Measurements from ENCODE around the gene SLC26A2. TPM values are rescaled to one million over a fixed set of nuclear protein-coding genes. Genes with fewer than 3 reads are reported as not detected.

SLC26A2 gene
- total RNA-seq, 4 donors from 2014 or later = 3.0 to 9.9 (median 6.9) TPM

DNA sequence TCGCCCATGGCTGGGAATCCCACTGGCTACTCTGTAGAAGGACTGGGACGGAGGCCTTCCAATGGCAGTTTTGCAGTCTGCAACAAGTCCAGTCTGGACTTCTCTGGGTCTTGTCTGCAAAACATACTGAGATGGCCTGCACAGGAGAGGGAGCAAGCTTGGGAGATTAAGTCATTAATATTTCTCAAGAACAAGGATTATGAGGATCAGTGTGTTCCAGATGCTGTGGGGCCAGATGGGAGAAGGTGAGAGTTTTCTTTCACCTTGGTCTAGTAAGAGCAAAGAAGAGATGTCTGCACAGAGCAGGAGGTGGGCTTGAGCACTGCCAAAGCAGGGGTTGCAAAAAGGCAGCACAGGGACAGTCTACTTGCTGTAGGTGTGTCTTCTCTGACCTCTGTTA, 15.9 kb upstream of the SLC26A2 start, which contains the start of gene PDE6A:
Gene PDE6A, minus strand, starts transcription at position 128 of the 400 bp plus-strand sequence. Its CDS starts 120 bp downstream, at position 8.
- in situ Hi-C loops (cut with MboI; ENCODE audit: low sequenced_read_pairs in 4 of 4) = no loop called here
- Histone ChIP-seq H3K27ac (no peak within 1 kb of the TSS), H3K36me3 (no peaks in the 10 kb centered on the region), H3K4me3 (no peak within 1 kb of the TSS), H3K27me3 (no peaks in the 10 kb centered on the region), H3K9me3 (no peaks in the 10 kb centered on the region), H3K4me1 (no peaks in the 10 kb centered on the region)
- ATAC-seq (no peak), DNase-seq (no peak)
- intact Hi-C loops (cut with DNase I; ENCODE audit: low total_unique reads) = no loop called here
- TF ChIP-seq POLR2A (IDR thresholded peaks at IDR 0.05) = no peak
- TF ChIP-seq, protein P1, sequence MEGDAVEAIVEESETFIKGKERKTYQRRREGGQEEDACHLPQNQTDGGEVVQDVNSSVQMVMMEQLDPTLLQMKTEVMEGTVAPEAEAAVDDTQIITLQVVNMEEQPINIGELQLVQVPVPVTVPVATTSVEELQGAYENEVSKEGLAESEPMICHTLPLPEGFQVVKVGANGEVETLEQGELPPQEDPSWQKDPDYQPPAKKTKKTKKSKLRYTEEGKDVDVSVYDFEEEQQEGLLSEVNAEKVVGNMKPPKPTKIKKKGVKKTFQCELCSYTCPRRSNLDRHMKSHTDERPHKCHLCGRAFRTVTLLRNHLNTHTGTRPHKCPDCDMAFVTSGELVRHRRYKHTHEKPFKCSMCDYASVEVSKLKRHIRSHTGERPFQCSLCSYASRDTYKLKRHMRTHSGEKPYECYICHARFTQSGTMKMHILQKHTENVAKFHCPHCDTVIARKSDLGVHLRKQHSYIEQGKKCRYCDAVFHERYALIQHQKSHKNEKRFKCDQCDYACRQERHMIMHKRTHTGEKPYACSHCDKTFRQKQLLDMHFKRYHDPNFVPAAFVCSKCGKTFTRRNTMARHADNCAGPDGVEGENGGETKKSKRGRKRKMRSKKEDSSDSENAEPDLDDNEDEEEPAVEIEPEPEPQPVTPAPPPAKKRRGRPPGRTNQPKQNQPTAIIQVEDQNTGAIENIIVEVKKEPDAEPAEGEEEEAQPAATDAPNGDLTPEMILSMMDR (IDR thresholded peaks at IDR 0.05 in 4 of 5, conservative IDR thresholded peaks at IDR 0.05 in 1 of 5) = no peak

DNA sequence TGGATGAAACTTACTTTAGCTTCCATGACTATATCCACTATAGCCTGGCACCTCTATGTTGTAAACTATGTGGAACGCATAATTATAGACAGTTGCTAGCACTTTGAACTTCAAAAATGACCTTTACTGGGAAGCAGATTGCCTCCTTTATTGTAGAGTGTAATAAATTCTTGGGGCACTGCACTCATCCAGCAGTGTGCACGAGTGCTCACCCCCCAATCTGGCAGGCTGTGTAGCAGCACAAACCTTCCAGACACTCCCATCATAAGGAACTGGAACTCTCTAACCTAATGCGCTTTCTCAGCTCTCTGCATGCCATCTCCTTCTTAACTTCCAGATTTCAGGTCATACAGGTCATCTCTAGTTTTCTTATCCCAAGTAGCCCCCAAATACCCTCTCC, 14.4 kb upstream of the SLC26A2 start:
- no peak for TF ChIP-seq POLR2A (IDR thresholded peaks at IDR 0.05)
- TF ChIP-seq, protein P1 (IDR thresholded peaks at IDR 0.05 in 4 of 5, conservative IDR thresholded peaks at IDR 0.05 in 1 of 5) = no peak
- in situ Hi-C loops (cut with MboI; ENCODE audit: low sequenced_read_pairs in 4 of 4) = no loop called here
- Histone ChIP-seq H3K9me3 (no peaks in the 10 kb centered on the region), H3K4me1 (no peaks in the 10 kb centered on the region), H3K27ac (no peak overlapping the region), H3K36me3 (no peaks in the 10 kb centered on the region), H3K4me3 (no peak overlapping the region), H3K27me3 (no peaks in the 10 kb centered on the region)
- ATAC-seq (no peak), DNase-seq (no peak)
- intact Hi-C loops (cut with DNase I; ENCODE audit: low total_unique reads) = no loop called here

DNA sequence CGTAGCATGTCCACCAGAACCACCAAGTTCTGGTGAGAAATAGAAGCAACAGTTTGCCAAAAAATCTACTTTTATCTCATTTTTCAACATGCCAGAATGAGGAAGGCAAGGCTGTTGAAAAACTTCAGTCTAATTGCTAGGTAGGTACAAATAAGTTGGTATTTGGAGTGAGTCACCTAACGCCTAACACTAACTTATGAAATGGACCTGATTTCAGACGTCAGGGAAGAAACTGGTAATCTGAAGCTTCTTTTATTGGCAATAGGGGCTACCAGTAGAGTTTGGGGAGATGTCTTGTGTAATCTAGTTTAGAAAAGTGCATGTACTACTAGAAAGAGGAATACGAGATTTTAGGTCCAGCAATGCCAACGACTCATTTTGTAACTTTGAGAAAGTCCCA, 11.6 kb upstream of the SLC26A2 start:
- no peak for DNase-seq
- ATAC-seq = no peak
- no peaks in the 10 kb centered on the region for H3K27me3 ChIP-seq
- H3K36me3 ChIP-seq = no peaks in the 10 kb centered on the region
- H3K9me3 ChIP-seq = no peaks in the 10 kb centered on the region
- no peak for TF ChIP-seq POLR2A (IDR thresholded peaks at IDR 0.05)
- TF ChIP-seq, protein P1 (IDR thresholded peaks at IDR 0.05 in 4 of 5, conservative IDR thresholded peaks at IDR 0.05 in 1 of 5) = no peak
- intact Hi-C loops (cut with DNase I; ENCODE audit: low total_unique reads) (no loop called here), in situ Hi-C loops (cut with MboI; ENCODE audit: low sequenced_read_pairs in 4 of 4) (no loop called here)
- H3K4me1 ChIP-seq = no peaks in the 10 kb centered on the region
- no peak overlapping the region for H3K4me3 ChIP-seq
- H3K27ac ChIP-seq = no peak overlapping the region

DNA sequence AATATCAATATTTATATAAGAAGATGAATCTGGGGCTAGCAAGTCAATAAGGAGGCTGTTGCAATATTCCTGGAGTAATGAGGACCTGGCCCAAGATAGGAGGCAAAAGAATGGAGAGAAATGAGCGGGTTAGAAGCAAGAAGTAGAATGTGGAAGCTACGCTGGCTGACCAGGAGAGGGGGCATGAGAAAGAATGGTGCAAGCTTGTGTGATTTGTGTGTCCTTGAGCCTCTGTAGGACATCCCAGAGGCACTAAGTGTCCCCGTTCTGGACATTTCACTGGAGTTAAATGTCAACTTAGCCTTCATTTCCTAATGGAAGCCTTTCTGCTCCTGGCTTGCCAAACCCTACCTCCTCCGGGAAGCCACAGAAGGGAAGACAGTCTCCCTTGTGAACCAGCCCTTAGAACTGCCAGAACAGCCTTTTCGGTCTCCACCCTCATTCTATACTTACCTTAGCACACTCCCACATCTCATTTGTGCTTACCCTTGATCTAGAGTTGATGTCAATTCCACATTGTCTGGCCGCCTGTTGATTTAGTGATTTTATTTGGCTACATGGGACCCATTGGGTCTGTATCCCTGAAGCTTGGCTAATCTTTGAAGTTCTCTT, 9.3 kb upstream of the SLC26A2 start:
- DNase-seq (no peak), ATAC-seq (no peak)
- H3K27ac ChIP-seq = no peak overlapping the region
- H3K9me3 ChIP-seq = no peaks in the 10 kb centered on the region
- H3K27me3 ChIP-seq = no peaks in the 10 kb centered on the region
- in situ Hi-C loops (cut with MboI; ENCODE audit: low sequenced_read_pairs in 4 of 4) = no loop called here
- intact Hi-C loops (cut with DNase I; ENCODE audit: low total_unique reads) = no loop called here
- no peak overlapping the region for H3K4me3 ChIP-seq
- no peaks in the 10 kb centered on the region for H3K36me3 ChIP-seq
- H3K4me1 ChIP-seq = no peaks in the 10 kb centered on the region
- TF ChIP-seq, protein P1 (IDR thresholded peaks at IDR 0.05 in 4 of 5, conservative IDR thresholded peaks at IDR 0.05 in 1 of 5) = no peak
- no peak for TF ChIP-seq POLR2A (IDR thresholded peaks at IDR 0.05)
